ENCODE data around the gene MACC1. TPM values are rescaled to one million over a fixed set of nuclear protein-coding genes. Genes with fewer than 3 reads are reported as not detected.
"Not testable (repeated sequence)": the region's sequence is repeated elsewhere in the genome, so short reads cannot be mapped to it uniquely, and the experiment has no call there.

MACC1 gene
- total and polyA plus RNA-seq, 4 donors, result 0.02 to 1.0 (median 0.50) TPM

DNA sequence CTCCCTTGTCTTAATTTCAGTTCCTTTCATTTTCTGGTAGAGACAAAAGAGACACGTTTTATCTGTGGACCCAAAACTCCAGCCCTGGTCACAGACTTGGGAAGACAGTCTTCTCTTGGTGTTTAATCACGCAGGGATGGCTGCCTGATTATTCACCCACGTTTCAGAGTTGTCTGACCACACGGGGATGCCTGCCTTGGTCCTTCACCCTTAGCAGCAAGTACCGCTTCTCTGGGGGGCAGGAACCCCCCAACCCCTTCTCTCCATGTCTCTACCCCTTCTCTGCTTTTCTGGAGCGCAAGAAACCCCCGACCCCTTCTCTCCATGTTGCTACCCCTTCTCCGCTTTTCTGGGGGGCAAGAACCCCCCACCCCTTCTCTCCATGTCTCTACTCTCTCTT, 95.8 kb downstream of the MACC1 start (continued):
- TF ChIP-seq, protein P1, sequence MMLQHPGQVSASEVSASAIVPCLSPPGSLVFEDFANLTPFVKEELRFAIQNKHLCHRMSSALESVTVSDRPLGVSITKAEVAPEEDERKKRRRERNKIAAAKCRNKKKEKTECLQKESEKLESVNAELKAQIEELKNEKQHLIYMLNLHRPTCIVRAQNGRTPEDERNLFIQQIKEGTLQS (IDR thresholded peaks at IDR 0.05), result no peak
- TF ChIP-seq FOXA2 (IDR thresholded peaks at IDR 0.05) (no peak), JUND (IDR thresholded peaks at IDR 0.05) (no peak)
- TF ChIP-seq, protein P2, sequence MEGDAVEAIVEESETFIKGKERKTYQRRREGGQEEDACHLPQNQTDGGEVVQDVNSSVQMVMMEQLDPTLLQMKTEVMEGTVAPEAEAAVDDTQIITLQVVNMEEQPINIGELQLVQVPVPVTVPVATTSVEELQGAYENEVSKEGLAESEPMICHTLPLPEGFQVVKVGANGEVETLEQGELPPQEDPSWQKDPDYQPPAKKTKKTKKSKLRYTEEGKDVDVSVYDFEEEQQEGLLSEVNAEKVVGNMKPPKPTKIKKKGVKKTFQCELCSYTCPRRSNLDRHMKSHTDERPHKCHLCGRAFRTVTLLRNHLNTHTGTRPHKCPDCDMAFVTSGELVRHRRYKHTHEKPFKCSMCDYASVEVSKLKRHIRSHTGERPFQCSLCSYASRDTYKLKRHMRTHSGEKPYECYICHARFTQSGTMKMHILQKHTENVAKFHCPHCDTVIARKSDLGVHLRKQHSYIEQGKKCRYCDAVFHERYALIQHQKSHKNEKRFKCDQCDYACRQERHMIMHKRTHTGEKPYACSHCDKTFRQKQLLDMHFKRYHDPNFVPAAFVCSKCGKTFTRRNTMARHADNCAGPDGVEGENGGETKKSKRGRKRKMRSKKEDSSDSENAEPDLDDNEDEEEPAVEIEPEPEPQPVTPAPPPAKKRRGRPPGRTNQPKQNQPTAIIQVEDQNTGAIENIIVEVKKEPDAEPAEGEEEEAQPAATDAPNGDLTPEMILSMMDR (IDR thresholded peaks at IDR 0.05; ENCODE audit: low read depth, low read length, missing input control), result no peak

DNA sequence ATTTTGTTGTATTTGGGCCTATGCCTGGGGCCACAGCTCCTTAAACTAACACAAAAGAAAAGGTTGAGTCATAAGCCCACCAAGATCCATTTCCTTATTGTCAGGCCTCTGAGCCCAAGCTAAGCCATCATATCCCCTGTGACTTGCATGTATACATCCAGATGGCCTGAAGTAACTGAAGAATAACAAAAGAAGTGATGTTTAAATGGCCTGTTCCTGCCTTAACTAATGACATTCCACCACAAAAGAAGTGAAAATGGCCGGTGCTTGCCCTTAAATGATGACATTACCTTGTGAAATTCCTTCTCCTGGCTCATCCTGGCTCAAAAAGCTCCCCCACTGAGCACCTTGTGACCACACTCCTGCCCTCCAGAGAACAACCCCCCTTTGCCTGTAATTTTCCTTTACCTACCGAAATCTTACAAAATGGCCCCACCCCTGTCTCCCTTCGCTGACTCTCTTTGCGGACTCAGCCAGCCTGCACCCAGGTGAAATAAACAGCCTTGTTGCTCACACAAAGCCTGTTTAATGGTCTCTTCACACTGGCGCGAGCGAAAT, 96.5 kb downstream of the MACC1 start:
- WGBS, result 84% methylated on average over 7 of the region's 7 CpGs
- not testable (repeated sequence) for H3K4me1 ChIP-seq (ENCODE audit: control insufficient read depth in 4 of 4, insufficient read depth in 4 of 4, low read length in 3 of 4); H3K9ac ChIP-seq (ENCODE audit: low read depth in 1 of 2, low read length in 2 of 2); DNase-seq (ENCODE audit: low spot score); H3K9me3 ChIP-seq (ENCODE audit: control insufficient read depth in 4 of 4, low read length in 3 of 4); H3K36me3 ChIP-seq (ENCODE audit: control insufficient read depth in 4 of 4, insufficient read depth in 3 of 4, low read depth in 1 of 4, low read length in 3 of 4); H3K27ac ChIP-seq (ENCODE audit: low read depth in 1 of 2, low read length in 2 of 2); H3K4me3 ChIP-seq (ENCODE audit: low read depth in 1 of 3, low read length in 3 of 3); H3K27me3 ChIP-seq (ENCODE audit: control insufficient read depth in 4 of 4, insufficient read depth in 4 of 4, low read length in 3 of 4)

DNA sequence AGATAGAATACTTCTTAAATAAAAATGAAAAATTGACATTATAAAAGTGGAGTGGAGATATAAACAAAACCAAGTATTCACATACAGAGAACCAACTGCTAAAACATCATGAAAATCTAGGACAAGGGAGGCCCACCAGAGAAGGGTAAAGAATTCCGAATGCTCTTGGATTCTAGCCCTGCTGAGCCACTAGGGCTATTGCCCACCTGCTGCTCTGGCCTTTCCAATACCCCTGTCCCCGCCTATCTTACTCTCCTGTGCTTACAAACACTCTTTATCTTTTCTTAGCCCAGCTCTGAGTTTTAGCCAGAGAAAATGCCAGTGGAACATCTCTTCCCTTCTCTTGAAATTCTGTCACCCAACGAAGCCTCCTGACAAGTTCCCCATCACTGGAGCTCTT, 100.3 kb downstream of the MACC1 start:
- no peaks in the 10 kb centered on the region for H3K4me1 ChIP-seq (ENCODE audit: control insufficient read depth in 4 of 4, insufficient read depth in 4 of 4, low read length in 3 of 4)
- no peak overlapping the region for H3K27ac ChIP-seq (ENCODE audit: low read depth in 1 of 2, low read length in 2 of 2)
- no peak for DNase-seq (ENCODE audit: low spot score)
- H3K4me3 ChIP-seq (ENCODE audit: low read depth in 1 of 3, low read length in 3 of 3), result no peak overlapping the region
- H3K27me3 ChIP-seq (ENCODE audit: control insufficient read depth in 4 of 4, insufficient read depth in 4 of 4, low read length in 3 of 4), result no peaks in the 10 kb centered on the region
- H3K36me3 ChIP-seq (ENCODE audit: control insufficient read depth in 4 of 4, insufficient read depth in 3 of 4, low read depth in 1 of 4, low read length in 3 of 4), result no peaks in the 10 kb centered on the region
- H3K9me3 ChIP-seq (ENCODE audit: control insufficient read depth in 4 of 4, low read length in 3 of 4), result no peaks in the 10 kb centered on the region
- TF ChIP-seq RXRA (IDR thresholded peaks at IDR 0.05) (no peak), FOXA1 (IDR thresholded peaks at IDR 0.05) (no peak), FOXA2 (IDR thresholded peaks at IDR 0.05) (no peak), EGR1 (IDR thresholded peaks at IDR 0.05; ENCODE audit: low read depth in 2 of 2) (no peak)
- TF ChIP-seq, protein P3, sequence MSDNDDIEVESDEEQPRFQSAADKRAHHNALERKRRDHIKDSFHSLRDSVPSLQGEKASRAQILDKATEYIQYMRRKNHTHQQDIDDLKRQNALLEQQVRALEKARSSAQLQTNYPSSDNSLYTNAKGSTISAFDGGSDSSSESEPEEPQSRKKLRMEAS (IDR thresholded peaks at IDR 0.05), result no peak
- TF ChIP-seq, protein P4, sequence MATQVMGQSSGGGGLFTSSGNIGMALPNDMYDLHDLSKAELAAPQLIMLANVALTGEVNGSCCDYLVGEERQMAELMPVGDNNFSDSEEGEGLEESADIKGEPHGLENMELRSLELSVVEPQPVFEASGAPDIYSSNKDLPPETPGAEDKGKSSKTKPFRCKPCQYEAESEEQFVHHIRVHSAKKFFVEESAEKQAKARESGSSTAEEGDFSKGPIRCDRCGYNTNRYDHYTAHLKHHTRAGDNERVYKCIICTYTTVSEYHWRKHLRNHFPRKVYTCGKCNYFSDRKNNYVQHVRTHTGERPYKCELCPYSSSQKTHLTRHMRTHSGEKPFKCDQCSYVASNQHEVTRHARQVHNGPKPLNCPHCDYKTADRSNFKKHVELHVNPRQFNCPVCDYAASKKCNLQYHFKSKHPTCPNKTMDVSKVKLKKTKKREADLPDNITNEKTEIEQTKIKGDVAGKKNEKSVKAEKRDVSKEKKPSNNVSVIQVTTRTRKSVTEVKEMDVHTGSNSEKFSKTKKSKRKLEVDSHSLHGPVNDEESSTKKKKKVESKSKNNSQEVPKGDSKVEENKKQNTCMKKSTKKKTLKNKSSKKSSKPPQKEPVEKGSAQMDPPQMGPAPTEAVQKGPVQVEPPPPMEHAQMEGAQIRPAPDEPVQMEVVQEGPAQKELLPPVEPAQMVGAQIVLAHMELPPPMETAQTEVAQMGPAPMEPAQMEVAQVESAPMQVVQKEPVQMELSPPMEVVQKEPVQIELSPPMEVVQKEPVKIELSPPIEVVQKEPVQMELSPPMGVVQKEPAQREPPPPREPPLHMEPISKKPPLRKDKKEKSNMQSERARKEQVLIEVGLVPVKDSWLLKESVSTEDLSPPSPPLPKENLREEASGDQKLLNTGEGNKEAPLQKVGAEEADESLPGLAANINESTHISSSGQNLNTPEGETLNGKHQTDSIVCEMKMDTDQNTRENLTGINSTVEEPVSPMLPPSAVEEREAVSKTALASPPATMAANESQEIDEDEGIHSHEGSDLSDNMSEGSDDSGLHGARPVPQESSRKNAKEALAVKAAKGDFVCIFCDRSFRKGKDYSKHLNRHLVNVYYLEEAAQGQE (IDR thresholded peaks at IDR 0.05), result no peak
- no peak overlapping the region for H3K9ac ChIP-seq (ENCODE audit: low read depth in 1 of 2, low read length in 2 of 2)
- 53% methylated on average over 3 of the region's 3 CpGs for WGBS

DNA sequence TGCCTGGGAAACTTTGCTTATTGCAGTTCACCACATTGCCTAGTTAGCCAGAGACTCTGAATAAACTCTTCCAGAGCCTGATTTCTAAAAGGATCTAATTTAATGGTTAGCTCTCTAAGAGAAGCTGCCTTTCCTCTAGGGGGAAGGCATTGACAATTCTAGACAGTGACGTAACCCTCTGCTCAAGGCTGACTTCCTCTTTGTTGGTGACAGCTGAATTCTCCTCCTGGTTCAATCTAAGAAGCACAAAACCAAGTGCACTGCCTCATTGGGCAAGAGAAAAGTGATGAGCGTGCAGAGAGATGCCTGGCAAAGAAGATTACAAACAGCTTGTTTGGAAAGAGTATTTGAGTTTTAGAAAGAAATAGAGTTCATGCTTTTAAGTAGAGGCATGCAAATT, 102.7 kb downstream of the MACC1 start:
- no peaks in the 10 kb centered on the region for H3K9me3 ChIP-seq (ENCODE audit: control insufficient read depth in 4 of 4, low read length in 3 of 4)
- H3K4me3 ChIP-seq (ENCODE audit: low read depth in 1 of 3, low read length in 3 of 3), result no peak overlapping the region
- no peaks in the 10 kb centered on the region for H3K36me3 ChIP-seq (ENCODE audit: control insufficient read depth in 4 of 4, insufficient read depth in 3 of 4, low read depth in 1 of 4, low read length in 3 of 4)
- H3K9ac ChIP-seq (ENCODE audit: low read depth in 1 of 2, low read length in 2 of 2), result no peak overlapping the region
- no peak for DNase-seq (ENCODE audit: low spot score)
- TF ChIP-seq TAF1 (conservative IDR thresholded peaks at IDR 0.05), result no peak
- no peak for TF ChIP-seq GABPA (IDR thresholded peaks at IDR 0.05 in 1 of 2, conservative IDR thresholded peaks at IDR 0.05 in 1 of 2)
- TF ChIP-seq, protein P1 (IDR thresholded peaks at IDR 0.05), result no peak
- TF ChIP-seq RXRA (IDR thresholded peaks at IDR 0.05), result no peak
- TF ChIP-seq NR2F2 (IDR thresholded peaks at IDR 0.05), result no peak
- TF ChIP-seq FOXA1 (IDR thresholded peaks at IDR 0.05), result no peak
- TF ChIP-seq HNF4A (conservative IDR thresholded peaks at IDR 0.05), result no peak
- no peak for TF ChIP-seq JUND (IDR thresholded peaks at IDR 0.05)
- no peak for TF ChIP-seq FOXA2 (IDR thresholded peaks at IDR 0.05)
- no peak for TF ChIP-seq RAD21 (IDR thresholded peaks at IDR 0.05)
- no peaks in the 10 kb centered on the region for H3K27me3 ChIP-seq (ENCODE audit: control insufficient read depth in 4 of 4, insufficient read depth in 4 of 4, low read length in 3 of 4)
- no peak overlapping the region for H3K27ac ChIP-seq (ENCODE audit: low read depth in 1 of 2, low read length in 2 of 2)
- WGBS, result 42% methylated on average over 2 of the region's 2 CpGs
- no peaks in the 10 kb centered on the region for H3K4me1 ChIP-seq (ENCODE audit: control insufficient read depth in 4 of 4, insufficient read depth in 4 of 4, low read length in 3 of 4)

Measured in liver (tissue), 9 donors.